ENCODE measurements around the gene MIAT. TPM values are rescaled to one million over a fixed set of nuclear protein-coding genes. Genes with fewer than 3 reads are reported as not detected.

The MIAT gene
- total RNA-seq, 1 experiment from 2014 or later: 0.41 TPM

- CTCF ChIA-PET: no interaction called here
- intact Hi-C loops (cut with micrococcal nuclease; ENCODE audit: unreplicated experiment): no loop called here
- Histone ChIP-seq H3K4me3 (ENCODE audit: low read depth, low read length) (no peak overlapping the region), H3K9me3 (no peaks in the 10 kb centered on the region), H3K27me3 (replicated peaks; ENCODE audit: control insufficient read depth, insufficient read depth, low read length) (no peaks in the 10 kb centered on the region), H3K36me3 (ENCODE audit: control insufficient read depth, insufficient read depth, low read length) (no peaks in the 10 kb centered on the region), H3K4me1 (no peaks in the 10 kb centered on the region)
- POLR2A ChIA-PET: no interaction called here
- Mint-ChIP-seq H3K36me3 (ENCODE audit: insufficient read depth, unreplicated experiment) (no peaks in the 10 kb centered on the region), H3K27ac (ENCODE audit: unreplicated experiment) (no peak overlapping the region), H3K4me1 (ENCODE audit: low read depth, unreplicated experiment) (no peaks in the 10 kb centered on the region), H3K9me3 (ENCODE audit: unreplicated experiment) (no peaks in the 10 kb centered on the region), H3K4me3 (ENCODE audit: unreplicated experiment) (no peak overlapping the region), H3K27me3 (ENCODE audit: insufficient read depth, unreplicated experiment) (no peaks in the 10 kb centered on the region)
- DNase-seq: no peak
- TF ChIP-seq CTCF (IDR thresholded peaks at IDR 0.05; ENCODE audit: insufficient read depth in 1 of 2, low read depth in 1 of 2, low read length in 1 of 2, severe bottlenecking in 1 of 2, unreplicated experiment in 1 of 2): no peak
- BruUV-seq (replicated peaks): no TSS peak
These were observed 33.4 kb downstream of the MIAT start for GRCh38 chr22:26690654-26691376.

DNA sequence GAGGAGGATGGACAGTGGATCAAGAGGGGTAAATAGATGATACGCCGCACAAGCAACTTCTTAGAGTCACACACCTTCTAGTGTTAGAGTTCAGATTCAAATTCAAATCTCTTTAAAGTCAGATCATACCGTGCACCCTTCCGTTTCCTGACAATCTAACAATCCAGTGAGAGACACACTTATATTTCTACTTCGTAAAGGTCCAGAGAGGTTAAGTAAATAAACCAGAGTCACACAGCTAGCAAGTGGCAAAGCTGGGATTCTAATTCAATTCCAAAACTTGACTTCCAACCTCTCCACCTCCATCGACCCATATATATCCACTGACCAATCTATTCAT lies 34.0 kb downstream of the MIAT start:
- no peaks in the 10 kb centered on the region for H3K27me3 Mint-ChIP-seq (ENCODE audit: insufficient read depth, unreplicated experiment)
- H3K9me3 Mint-ChIP-seq (ENCODE audit: unreplicated experiment): no peaks in the 10 kb centered on the region
- no peaks in the 10 kb centered on the region for H3K36me3 ChIP-seq (ENCODE audit: control insufficient read depth, insufficient read depth, low read length)
- ChIA-PET CTCF (no interaction called here), POLR2A (no interaction called here)
- no peaks in the 10 kb centered on the region for H3K36me3 Mint-ChIP-seq (ENCODE audit: insufficient read depth, unreplicated experiment)
- TF ChIP-seq CTCF (IDR thresholded peaks at IDR 0.05; ENCODE audit: insufficient read depth in 1 of 2, low read depth in 1 of 2, low read length in 1 of 2, severe bottlenecking in 1 of 2, unreplicated experiment in 1 of 2): no peak
- DNase-seq: no peak
- no TSS peak for BruUV-seq (replicated peaks)
- no peaks in the 10 kb centered on the region for H3K27me3 ChIP-seq (replicated peaks; ENCODE audit: control insufficient read depth, insufficient read depth, low read length)
- no peaks in the 10 kb centered on the region for H3K4me1 ChIP-seq
- no peak overlapping the region for H3K4me3 Mint-ChIP-seq (ENCODE audit: unreplicated experiment)
- H3K4me3 ChIP-seq (ENCODE audit: low read depth, low read length): no peak overlapping the region
- intact Hi-C loops (cut with micrococcal nuclease; ENCODE audit: unreplicated experiment): no loop called here
- no peak overlapping the region for H3K27ac Mint-ChIP-seq (ENCODE audit: unreplicated experiment)
- no peaks in the 10 kb centered on the region for H3K9me3 ChIP-seq
- H3K4me1 Mint-ChIP-seq (ENCODE audit: low read depth, unreplicated experiment): no peaks in the 10 kb centered on the region

DNA sequence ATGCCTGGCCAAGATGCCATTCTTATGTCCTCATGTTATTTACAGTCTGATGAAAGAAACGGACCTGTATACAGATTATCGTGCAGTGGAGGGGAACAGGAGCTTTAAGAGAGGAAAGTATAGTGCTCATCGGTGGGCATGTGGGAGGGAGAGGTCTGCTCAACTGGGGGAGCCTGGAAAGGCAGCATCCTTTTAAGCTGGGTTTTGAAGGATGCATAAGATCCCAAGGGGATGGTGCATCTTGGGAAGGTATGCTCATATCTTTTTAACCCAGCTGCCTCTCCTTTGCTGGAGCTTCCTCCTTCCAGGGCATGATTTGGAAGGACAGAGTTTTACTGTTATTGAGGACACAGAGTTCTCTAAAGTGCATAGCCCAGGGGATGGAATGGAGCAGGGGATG lies 34.8 kb downstream of the MIAT start:
- no peaks in the 10 kb centered on the region for H3K4me1 ChIP-seq
- H3K9me3 Mint-ChIP-seq (ENCODE audit: unreplicated experiment): no peaks in the 10 kb centered on the region
- no TSS peak for BruUV-seq (replicated peaks)
- H3K27me3 ChIP-seq (replicated peaks; ENCODE audit: control insufficient read depth, insufficient read depth, low read length): no peaks in the 10 kb centered on the region
- H3K27me3 Mint-ChIP-seq (ENCODE audit: insufficient read depth, unreplicated experiment): peaks cover 4% of the 10 kb centered on the region
- no peaks in the 10 kb centered on the region for H3K4me1 Mint-ChIP-seq (ENCODE audit: low read depth, unreplicated experiment)
- no peak overlapping the region for H3K4me3 Mint-ChIP-seq (ENCODE audit: unreplicated experiment)
- TF ChIP-seq CTCF (IDR thresholded peaks at IDR 0.05; ENCODE audit: insufficient read depth in 1 of 2, low read depth in 1 of 2, low read length in 1 of 2, severe bottlenecking in 1 of 2, unreplicated experiment in 1 of 2): no peak
- H3K36me3 Mint-ChIP-seq (ENCODE audit: insufficient read depth, unreplicated experiment): no peaks in the 10 kb centered on the region
- CTCF ChIA-PET: no interaction called here
- no peaks in the 10 kb centered on the region for H3K9me3 ChIP-seq
- intact Hi-C loops (cut with micrococcal nuclease; ENCODE audit: unreplicated experiment): no loop called here
- DNase-seq: no peak
- H3K4me3 ChIP-seq (ENCODE audit: low read depth, low read length): no peak overlapping the region
- POLR2A ChIA-PET: no interaction called here
- no peaks in the 10 kb centered on the region for H3K36me3 ChIP-seq (ENCODE audit: control insufficient read depth, insufficient read depth, low read length)
- no peak overlapping the region for H3K27ac Mint-ChIP-seq (ENCODE audit: unreplicated experiment)
